ENCODE results near the gene VWCE.
"Not testable (repeated sequence)": the region's sequence is repeated elsewhere in the genome, so short reads cannot be mapped to it uniquely, and the experiment has no call there.

VWCE gene

DNA sequence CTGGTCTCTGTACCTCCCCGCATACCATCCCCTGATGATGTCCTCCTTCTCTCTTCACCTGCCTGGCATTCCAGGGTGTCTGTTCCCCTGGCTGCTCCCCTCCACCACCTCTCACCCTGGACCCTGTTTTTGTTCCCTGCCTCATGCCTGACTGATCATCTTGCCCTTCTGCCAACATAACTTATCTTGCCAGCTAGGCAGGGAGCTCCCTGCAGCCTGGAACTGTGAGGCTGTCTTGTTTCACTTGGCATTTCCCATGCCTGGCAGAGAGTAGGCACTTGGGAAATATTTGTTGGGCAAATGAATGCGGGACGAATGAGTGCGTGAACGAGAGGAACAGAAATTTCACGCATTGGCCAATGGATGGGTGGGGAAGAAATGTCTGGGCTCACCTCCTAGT, 84.5 kb downstream of the VWCE start:
- DNase-seq (ENCODE audit: low read depth); H3K4me3 ChIP-seq (ENCODE audit: low read length): not testable (repeated sequence)
